HG03342 (cell line): ENCODE measurements around the gene USP33.
"Not testable (repeated sequence)": the region's sequence is repeated elsewhere in the genome, so short reads cannot be mapped to it uniquely, and the experiment has no call there.

Experiments
- ATAC-seq: cut with Tn5 transposase; IDR thresholded peaks from one replicate; pipeline ENCODE4 v1.9.1; 2021; ENCODE audit warnings: mild to moderate bottlenecking, moderate library complexity; ENCODE audit not compliant: unreplicated experiment

The USP33 gene

DNA sequence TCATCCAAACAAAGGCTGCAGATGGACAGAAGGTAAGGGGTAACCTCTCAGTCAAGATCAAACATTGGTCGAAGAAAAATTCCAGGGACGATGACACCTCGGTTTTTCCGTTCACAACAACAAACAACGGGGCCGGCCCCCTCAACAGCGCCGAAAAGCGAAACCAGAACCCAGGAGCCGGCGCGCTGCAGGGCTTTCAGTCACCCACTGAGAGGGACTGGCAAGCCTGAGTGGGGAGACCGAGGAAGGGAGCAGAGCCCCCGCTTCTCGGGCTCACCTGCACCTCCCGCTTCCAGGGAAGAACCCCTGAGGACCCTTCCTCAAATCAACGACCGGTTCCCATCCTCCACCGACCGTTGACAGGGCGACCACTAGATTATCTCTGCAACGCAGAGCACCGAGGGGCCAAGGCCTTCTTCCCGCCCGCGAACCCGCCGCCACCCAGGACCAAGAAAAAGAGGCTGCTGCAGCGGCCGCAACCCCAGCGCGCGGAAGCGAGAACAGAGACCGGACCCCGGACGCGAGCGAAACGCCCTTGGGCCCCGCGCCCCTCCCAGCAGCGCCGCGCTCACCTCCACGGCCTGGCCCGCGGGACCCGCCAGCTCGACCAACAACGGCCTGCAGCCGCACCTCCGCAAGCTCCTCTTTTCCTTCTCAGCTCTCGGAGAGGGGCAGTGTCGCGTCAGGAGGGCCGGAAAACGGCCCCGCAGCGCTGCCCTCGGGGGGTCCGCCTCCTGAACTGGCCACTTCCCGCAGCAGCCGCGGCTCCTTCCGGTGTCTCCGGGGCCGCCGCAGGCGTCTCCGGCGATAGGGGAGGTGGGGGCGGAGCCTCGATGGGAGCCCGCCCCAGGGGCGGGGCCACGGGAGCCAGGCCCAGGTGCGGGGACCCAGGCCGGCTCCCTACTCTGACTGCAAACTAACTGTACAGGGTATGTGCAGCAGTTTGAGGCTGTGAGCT lies at the start of gene USP33:
Gene USP33, minus strand, starts transcription at position 782 of the 958 bp plus-strand sequence. CDS start 18,155 bp downstream, outside the sequence.
- peak; percentile 96 for ATAC-seq

DNA sequence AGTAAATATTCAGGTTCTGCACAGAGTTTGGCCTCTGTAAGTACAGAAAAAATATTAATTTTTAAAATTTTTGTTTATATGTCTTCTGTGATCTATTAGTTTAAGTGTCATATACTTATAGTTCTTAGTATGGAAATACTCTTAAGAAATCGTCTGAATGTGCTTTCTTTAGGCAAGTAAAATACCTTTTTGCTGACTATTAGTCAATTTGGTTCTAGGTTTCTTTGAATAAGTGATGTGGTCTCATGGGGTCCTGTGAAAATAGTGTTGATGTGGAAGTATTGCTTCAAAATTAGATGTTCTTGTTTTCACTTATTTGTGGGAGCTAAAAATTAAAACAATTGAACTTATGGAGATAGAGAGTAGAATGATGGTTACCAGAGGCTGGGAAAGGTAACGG lies 43.7 kb upstream of the USP33 start:
- no peak for ATAC-seq

DNA sequence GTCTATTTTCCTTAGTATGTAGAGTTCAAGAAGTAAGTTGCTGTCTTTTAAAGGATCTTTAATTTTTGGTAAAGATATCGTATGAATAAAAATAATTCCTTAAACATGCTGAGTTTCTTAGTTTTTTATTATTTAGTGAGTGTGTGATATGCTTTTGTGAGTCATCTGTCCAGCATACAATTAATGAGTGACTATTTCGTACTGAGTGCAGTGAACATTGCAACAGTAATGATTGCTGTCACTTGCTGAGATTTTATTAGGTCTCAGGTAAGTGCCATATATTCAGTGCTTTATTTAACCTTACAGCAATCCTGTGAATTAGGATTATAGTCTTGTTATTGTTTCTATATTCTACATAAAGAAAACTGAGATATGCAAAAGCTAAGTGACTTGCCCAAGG lies 42.4 kb upstream of the USP33 start:
- ATAC-seq = no peak

DNA sequence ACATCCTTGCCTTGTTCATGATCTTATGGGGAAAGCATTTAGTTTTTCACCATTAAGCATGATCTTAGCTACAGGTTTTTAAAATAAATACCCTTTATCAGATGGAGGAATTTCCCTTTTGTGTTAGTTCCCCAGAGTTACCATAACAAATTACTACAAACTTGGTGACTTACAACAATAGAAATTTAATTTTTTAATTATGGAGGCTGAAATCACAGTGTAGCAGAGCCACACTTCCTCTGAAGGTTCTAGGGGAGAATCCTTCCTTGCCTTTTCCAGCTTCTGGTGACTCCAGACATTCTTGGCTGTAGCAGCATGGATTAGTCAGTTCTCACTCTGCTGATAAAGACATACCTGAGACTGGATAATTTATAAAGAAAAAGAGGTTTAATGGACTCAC lies 38.3 kb upstream of the USP33 start:
- no peak for ATAC-seq

DNA sequence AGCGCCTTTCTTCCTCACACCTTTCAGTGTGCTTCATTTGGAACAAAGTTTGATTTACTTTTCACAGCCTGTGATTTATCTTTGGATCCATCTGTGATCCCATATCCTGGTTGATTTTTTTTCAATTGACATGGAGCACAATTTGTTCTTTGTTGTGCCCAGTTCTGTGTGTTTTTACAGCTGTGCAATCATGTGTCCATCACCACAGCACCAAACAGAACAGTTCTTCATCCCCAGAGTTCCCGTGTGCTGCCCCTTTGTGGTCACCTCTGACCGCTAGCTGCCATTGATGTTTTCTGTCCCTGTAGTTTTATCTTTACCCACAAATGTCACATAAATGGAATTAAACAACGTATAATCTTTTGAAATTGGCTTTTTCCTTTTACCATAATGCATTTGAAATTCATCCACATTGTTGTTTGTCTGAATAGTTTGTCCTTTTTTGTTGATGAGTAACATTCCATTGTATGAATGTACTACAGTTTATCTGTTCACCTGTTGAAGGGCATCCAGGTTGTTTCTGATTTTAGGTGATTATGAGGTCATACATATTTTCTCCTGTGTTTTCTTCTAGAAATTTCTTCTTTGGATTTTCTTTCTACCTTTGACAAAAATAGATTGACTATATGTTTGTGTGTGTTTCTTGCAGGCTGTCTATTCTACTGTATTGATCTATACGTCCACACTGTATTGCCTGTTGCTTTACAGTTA lies 37.2 kb upstream of the USP33 start:
- no peak for ATAC-seq

DNA sequence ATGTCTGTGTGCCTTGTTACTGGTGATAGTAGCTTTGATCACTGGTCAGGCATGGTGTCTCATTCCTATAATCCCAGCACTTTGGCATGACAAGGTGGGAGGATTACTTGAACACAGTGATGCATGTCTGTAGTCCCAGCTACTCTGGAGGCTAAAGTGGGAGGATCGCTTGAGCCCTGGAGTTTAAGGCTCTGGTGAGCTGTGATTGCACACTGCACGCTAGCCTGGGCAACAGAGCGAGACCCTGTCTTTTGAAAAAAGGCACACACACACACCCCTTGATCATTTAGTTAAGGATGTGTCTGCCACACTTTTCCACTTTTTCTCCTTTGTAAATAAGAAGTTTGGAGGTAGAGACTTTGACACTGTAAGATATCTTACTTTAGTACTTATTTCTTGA lies 34.9 kb upstream of the USP33 start:
- no peak for ATAC-seq

DNA sequence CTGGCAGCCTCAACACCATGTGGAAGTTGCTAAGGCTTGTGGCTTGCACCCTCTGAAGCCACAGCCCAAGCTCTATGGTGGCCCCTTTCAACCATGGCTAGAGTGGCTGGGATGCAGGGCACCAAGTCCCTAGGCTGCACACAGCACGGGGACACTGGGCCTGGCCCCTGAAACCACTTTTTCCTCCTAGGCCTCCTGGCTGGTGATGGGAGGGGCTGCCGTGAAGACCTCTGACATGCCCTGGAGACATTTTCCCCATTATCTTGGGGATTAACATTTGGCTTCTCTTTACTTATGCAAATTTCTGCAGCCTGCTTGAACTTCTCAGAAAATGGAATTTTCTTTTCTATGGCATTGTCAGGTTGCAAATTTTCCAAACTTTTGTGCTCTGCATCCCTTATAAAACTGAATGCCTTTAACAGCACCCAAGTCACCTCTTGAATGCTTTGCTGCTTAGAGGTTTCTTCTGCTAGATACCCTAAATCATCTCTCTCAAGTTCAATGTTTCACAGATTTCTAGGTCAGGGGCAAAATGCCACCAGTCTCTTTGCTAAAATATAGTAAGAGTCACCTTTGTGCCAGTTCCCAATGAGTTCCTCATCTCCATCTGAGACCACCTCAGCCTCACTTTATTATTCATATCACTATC lies 26.6 kb upstream of the USP33 start:
- not testable (repeated sequence) for ATAC-seq

DNA sequence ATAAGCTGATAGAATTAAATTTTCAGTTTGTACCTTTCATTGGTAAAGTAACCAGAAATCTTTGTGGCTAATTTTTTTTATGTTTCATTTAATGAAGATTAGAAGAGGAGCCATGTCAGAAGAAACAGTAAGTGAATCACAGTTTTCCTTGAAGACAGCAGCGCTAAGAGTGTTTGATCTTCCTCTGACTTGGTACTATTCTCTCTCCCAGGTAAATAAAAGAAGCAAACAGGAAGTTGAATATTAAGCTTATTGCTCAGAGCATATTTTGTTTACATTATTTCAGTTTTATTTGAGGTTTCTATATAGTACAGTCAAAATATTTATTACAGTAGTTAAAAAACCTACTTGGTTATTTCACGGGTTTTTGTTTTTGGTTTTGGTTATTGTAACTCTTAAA lies 23.5 kb upstream of the USP33 start:
- no peak for ATAC-seq

DNA sequence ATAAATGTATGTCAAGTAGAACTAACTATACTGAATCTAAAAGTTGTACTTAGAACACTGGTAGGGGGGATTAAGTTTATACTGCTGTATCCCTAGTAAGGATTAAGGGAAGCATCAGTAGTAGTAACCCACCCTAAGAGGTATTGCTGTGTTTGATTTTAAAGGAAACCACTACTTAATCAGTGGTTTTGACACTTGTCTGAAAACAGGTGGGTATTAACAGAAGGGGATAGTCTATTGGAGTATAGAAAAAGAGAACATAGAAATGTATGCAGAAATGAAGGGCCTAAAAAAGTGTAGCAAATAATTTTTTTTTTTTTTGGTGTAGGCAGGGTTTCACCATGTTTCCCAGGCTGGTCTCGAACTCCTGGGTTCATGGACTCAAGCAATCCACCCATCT lies 22.0 kb upstream of the USP33 start:
- no peak for ATAC-seq

DNA sequence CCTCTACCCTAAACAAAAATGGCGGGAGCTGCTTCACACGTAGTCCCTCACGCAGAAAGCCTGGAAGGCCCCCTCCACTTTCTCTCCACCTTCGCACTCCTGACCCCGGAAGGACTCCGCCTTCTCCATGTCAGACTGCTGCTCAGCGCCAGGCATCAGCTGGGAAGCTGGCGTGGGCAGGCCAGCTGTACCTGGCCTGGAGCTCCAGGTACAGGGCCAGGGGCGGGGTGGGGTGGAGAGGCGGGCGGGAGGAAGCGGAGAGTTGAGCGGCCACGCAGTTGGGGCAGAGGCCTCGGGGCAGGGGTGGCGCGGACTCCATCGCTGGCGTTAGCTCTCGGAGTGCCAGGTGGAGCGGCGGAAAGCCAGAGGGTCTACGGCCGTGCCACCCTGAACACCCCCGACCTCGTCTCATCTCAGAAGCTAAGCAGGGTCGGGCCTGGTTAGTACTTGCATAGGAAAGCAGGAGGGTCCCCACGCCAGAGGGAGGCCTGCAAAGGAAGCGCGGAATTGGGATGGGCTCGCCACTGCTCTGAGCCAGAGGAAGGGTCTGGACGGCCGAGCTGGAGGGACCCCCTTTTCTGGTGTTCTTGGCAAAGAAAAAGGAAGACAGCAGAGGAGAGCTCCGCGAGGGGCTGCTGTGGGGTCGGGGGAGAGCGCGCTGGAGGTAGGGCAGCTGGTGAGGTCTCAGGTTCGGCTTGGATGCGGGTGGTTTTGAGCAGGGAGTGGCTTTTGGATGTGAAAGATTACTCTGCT lies 20.1 kb upstream of the USP33 start, which contains the start of gene MIGA1:
Gene MIGA1, plus strand, starts transcription at position 121 of the 753 bp plus-strand sequence. CDS start 3,604 bp downstream, outside the sequence.
- ATAC-seq = peak; percentile 90

DNA sequence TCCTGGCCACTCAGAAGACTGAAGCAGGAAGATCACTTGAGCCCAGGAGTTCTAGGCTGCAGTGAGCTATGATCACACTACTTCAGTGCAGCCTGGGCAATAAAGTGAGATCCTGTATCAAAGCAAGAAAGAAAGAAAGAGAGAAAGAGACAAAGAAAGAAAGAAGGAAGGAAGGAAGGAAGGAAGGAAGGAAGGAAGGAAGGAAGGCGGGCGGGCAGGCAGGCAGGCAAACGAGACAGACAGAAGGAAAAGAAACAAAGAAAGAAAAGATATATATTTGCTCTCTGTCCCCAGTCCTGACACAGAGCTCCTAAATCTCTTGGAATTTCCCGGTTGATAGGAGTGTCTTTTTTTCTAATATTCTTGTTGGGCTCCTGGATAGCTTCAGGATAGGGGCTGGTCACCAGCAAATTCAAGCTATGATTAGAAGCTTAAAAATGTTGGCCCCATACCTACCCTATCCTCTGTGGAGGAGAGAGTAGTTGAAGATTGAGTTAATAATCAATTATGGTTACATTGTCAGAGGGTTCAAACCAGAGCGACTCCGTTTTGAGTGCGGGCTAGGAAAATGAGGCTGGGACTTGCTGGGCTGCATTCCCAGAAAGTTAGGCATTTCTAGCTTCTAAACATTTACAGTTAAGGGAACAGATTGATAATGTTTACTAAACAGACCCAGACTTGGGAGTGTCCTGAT lies 16.5 kb upstream of the USP33 start:
- ATAC-seq = no peak

DNA sequence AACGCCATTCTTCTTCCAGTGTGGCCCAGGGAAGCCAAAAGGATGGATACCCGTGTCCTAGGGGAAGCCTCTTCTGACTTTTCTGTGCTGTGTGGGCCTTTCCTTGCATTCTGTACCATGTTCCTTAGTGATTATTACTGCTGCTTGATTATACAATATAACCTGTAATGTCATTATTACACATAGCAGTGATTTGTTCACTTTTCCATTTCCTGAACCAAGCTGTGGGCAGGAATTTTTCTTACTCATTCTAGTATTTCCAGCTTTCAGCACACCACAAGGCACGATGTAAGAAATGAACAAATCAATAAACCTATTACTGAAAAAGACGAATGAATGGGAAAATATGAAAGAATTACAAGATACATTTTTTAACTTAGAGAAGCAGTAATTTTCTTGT lies 8.4 kb upstream of the USP33 start:
- no peak for ATAC-seq

DNA sequence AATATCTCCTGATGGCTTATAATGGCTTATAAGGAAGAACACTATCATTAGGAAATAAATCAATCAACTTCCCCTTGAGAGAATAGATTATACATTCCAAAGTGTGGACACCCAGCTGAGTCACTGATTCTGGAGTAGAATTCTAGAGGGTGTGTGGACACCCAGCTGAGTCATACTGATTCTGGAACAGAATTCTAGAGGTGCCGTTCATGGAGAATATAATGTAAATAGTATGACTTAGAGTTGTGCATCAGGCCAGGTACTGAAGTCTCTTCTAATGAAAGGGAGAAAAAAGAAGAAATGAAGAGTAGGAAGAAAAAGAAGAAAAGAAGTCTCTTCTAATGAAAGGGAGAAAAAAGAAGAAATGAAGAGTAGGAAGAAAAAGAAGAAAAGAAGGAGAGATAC lies 2.4 kb upstream of the USP33 start:
- no peak for ATAC-seq

DNA sequence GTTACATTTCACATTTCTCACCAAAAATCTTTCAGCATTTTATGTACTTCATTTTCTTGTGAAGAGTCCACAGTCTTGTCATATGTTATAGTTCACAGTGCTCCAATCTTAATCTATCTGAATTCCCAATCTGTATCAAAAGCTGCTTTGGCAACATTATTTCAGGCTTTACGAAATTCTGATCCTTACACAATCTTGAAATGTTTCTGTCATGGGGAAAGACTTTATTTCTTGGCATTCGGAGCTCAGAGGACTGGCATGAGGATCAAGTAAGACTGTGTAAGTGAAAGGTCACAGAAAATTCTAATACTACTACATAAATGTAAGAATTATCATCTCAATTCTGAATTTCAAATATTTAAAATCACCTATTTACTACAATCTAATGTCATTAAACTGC lies 2.0 kb downstream of the USP33 start:
- ATAC-seq = no peak

DNA sequence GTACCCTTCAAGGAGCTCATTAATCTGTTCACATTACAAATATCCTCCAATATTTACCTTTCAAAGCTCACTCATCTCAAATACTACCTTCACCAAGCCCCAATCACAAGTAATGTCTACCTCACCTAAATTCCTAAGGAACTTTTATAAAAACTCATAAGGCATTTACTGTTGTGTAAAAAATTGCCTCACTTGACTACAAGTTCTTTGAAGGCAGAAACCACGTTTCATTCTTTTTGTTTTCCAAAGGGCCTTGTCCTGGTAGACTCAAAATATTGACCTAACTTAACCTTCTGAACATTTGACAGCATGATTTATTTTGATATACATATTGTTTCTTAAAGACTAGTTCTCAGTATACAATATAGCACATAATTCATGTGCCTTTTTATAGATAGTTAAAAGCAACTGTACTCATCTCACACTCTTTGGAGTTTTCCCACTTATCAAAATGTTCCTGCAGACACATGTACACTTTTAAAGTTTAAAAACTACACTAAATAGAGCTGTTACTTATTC lies 2.5 kb downstream of the USP33 start:
- no peak for ATAC-seq

DNA sequence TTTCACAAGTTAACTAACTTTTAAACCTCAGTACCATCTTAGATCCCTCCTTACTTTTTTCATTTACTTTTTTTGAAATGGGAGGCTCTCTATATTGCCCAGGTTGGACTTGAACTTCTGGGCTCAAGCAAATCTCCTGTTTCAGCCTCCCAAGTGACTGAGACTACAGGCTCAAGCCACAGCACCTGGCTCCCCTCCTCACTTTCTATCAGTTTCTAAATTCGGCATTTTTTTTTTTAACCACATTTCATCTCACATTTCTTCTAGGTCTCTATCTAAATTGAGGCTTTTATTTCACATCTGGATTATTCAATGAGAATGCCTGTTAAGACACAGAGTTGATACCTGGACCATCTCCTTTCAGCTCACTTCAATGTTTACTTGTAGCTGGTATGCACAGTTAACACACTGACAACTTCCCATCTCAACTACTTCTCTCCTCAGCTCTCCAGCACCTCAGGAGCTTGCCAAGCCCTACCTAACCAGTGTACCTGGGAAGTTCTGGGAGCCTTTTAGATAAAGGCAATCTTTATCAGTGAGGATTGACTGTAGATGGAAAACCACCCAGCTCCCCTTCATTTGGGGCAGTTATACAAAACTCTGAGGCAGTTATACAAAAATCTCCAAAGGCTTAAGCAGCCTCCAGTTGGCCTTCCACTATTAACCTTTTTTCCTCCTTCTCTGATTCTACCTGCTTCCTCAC lies 3.4 kb downstream of the USP33 start:
- ATAC-seq = no peak

DNA sequence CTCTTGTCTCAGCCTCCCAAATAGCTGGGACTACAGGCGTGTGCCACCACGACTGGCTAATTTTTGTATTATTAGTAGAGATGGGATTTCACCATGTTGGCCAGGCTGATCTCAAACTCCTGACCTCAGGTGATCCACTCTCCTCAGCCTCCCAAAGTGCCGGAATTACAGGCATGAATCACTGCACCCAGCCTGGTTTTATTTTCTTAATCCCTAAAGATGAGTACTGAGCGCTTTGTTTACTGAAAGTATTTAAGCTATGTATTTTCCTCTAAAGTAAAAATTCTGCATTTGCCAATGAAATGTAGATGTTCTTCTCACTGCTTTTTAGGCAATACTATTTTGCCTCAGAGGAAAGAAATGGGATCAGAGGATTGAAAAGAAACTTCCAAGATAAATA lies 10.2 kb downstream of the USP33 start:
- ATAC-seq = not testable (repeated sequence)

DNA sequence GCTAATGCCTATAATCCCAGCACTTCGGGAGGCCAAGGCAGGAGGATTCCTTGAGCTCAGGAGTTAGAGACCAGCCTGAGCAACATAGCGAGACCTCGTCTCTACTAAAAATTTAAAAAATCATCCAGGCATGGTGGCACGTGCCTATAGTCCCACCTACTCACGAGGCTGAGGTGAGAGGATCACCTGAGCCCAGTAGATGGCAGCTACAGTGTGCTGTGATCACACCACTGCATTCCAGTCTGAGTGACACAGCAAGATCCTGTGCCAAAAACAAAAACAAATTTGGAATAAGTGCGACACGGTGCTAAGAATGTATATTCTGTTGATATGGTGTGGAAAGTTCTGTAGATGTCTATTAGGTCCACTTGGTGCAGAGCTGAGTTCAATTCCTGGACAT lies 15.1 kb downstream of the USP33 start:
- no peak for ATAC-seq

DNA sequence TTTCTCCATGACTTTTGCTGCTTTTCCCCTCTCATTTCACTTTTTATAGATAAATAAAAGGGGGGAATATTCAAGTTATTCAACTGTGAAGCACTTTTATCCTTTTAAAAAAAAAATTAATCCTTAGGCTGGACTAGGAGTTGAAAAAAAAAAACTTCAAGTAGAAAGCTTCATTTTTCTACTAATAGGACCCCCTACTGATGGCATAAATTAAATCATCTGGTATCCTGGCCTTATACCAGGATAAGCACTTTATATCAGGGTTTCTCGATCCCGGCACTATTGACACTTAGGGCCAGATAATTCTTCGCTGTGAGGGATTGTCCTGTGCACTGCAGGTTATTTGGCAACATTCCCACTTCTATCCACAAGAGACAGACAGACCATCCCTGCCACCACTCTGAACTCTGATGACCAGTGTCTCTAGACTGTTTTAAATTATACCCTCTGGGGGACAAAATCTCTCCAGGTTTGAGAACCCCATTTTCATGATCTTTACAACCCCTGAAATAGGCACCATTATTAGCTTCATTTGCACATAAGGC lies 17.6 kb downstream of the USP33 start:
- no peak for ATAC-seq
